GM11168 (cell line): ENCODE results near the gene PFKFB3.
"Not testable (repeated sequence)": the region's sequence is repeated elsewhere in the genome, so short reads cannot be mapped to it uniquely, and the experiment has no call there.

Experiments
- in situ Hi-C: fragments of 300-500 bp; cut with MboI; formaldehyde crosslinking; loops from one replicate; pipeline ENCODE4 v1.12.0; 2022; ENCODE audit warnings: low sequenced_read_pairs; ENCODE audit not compliant: unreplicated experiment

Gene PFKFB3

DNA sequence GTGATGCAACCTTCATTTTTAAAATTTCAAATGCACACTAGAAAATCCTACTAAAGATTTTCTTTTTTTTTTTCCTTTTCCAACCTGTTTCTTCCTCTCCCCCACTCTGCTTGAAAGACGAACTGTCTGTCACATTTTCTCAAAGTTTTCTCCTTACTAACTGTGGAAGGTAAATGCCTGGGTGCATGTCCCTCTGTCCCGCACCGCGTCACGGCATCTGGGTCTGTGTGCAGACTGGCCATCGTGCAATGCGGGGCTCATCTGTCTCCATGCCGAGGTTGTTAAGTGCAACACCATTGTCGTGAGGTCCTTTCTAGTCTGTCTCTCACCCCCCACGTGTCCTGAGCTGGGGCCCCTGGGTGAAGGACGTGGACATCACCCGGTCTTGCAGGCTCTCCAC, 28.4 kb downstream of the PFKFB3 start:
- in situ Hi-C loops, result no loop called here

DNA sequence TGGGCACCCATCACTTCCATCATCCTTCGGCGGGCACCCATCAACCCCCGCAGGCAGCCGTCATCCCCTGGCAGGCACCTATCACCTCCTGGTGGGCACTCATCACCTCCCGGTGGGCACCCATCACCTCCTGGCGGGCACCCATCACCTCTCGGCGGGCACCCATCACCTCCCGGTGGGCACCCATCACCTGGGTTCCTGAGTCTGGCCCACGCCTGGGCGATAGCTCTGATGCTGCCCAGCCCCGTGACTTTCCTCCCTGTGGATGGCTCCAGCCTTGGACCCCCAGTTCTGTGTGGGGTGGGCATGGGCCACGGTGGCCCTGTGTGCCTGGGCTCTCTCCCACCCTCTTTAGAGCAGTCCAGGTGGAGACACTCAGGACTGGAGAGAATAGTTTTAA, 29.0 kb downstream of the PFKFB3 start:
- in situ Hi-C loops, result no loop called here

- in situ Hi-C loops, result no loop called here
These were observed 29.6 kb downstream of the PFKFB3 start for GRCh38 chr10:6232225-6232807.

DNA sequence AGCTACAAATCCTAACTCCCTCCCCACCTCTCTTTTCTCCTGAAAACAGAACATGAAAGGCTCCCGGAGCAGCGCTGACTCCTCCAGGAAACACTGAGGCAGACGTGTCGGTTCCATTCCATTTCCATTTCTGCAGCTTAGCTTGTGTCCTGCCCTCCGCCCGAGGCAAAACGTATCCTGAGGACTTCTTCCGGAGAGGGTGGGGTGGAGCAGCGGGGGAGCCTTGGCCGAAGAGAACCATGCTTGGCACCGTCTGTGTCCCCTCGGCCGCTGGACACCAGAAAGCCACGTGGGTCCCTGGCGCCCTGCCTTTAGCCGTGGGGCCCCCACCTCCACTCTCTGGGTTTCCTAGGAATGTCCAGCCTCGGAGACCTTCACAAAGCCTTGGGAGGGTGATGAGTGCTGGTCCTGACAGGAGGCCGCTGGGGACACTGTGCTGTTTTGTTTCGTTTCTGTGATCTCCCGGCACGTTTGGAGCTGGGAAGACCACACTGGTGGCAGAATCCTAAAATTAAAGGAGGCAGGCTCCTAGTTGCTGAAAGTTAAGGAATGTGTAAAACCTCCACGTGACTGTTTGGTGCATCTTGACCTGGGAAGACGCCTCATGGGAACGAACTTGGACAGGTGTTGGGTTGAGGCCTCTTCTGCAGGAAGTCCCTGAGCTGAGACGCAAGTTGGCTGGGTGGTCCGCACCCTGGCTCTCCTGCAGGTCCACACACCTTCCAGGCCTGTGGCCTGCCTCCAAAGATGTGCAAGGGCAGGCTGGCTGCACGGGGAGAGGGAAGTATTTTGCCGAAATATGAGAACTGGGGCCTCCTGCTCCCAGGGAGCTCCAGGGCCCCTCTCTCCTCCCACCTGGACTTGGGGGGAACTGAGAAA, 30.4 kb downstream of the PFKFB3 start:
- in situ Hi-C loops, result no loop called here

GRCh38 chr10:6233725-6234277, 31.1 kb downstream of the PFKFB3 start:
- in situ Hi-C loops, result no loop called here

- in situ Hi-C loops, result no loop called here
These were observed 31.6 kb downstream of the PFKFB3 start for GRCh38 chr10:6234371-6234770.

DNA sequence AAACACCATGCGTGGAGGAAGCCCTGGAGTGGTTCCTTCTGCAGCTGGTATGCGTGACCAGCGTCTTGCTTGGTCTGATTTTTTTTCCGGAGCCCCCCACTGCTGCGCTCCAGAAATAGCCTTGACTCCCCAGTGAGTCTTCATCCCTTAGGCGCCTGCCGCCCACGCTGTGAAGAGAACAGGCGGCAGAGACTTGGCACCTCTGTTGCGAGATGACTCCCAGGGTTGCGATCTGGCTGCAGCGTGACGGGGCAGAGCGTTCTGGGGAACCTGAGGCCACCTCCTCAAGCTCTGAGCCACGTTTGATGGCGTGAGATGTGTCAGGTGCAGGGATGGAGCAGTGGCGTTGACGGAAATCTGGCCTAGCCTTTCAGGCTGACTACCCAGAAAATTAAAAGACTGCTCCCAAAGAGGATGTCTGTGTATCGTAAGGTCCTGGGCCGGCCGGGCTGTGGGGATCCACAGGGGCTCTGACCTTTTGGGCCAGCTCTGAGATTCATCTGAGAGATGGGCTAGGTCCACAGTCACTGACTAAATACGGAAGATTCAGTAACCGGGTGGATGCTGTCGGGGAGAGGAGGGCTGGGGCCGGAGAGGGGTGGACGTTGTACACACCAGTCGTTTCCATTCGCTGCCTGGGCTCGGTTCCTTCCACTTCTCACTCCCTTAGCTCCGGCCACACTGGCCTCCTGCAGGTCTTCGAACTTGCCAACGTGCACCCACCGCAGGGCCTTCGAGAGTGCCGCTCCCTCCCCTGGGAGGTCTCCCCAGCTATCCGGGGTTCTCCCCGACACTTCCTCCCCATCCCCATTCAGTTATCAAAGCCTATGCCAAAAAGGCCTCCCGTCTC, 33.8 kb downstream of the PFKFB3 start:
- in situ Hi-C loops, result no loop called here

DNA sequence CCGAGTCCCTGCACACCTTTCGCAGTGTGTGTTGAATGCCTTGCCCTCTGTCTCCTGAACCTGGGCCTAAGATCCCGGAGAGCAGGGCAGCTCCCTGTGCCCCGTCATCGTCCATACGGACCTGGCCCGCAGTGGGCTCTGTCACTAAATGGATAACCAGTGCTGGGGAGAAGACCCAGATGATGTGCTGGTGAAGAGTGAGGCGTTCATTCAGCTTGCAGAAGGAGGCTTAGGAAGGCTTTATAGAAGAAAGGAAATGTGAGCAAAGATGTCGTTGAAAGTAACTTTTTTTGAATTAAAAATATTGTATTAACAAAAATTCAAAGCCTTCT, 34.4 kb downstream of the PFKFB3 start:
- in situ Hi-C loops, result no loop called here

DNA sequence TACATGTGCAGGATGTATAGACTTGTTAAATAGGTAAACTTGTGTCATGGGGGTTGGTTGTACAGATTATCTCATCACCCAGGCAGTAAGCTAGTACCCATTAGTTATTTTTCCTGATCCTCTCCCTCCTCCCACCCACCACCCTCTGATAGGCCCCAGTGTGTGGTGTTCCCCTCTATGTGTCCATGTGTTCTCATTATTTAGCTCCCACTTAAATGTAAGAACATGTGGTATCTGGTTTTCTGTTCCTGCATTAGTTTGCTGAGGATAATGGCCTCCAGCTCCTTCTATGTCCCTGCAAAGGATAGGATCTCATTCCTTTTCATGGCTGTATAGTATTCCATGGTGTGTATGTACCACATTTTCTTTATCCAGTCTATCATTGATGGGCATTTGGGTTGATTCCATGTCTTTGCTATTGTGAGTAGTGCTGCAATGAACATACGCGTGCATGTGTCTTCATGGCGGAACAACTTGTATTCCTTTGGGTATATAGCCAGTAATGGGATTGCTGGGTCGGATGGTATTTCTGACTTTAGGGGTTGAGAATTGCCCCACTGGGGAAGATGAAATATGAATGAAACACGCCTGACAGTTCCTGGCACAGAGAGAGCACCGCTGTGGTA, 36.0 kb downstream of the PFKFB3 start:
- in situ Hi-C loops, result not testable (repeated sequence)

DNA sequence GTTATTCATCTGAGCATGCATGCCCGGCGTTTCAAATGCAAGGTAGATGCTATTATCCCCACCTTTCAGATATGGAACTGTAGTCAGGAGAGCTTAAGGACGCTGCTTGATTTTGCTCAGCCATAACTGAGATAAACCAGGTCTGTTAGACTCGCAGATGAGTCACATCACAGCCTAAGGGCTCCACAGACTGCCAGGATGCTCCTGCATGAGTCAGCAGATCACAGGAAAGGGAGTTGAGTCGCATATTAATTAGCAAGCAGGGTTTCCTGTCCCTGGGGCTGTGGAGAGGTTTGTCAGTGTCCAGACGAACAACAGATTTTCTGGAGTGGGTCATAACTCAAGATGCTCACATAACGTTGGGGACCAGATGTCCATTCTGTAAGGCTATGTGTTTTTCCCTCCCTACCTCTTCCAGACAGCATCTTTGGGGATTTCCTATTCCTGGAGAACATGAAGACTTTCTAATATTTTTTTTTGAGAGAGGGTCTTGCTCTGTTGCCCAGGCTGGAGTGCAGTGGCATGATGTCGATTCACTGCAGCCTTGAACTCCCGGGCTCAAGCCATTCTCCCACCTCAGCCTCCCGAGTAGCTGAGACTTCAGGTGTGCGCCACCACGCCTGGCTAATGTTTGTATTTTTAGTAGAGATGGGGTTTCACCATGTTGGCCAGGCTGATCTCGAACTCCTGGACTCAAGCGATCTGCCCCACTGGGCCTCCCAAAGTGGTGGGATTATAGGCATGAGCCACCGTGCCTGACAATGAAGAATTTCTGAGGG, 36.7 kb downstream of the PFKFB3 start:
- in situ Hi-C loops, result no loop called here

DNA sequence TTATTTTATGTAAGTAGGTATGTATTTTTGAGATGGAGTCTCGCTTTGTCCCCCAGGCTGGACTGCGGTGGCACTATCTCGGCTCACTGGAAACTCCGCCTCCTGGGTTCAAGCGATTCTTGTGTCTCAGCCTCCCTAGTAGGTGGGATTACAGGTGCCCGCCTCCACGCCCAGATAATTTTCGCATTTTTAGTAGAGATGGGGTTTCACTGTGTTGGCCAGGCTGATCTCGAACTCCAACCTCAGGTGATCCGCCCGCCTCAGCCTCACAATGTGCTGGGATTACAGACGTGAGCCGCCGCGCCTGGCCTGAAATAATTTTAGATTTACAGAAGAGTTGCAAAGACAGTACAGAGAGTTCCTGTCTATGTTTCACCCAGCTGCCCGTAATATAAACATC, 37.5 kb downstream of the PFKFB3 start:
- in situ Hi-C loops, result no loop called here

DNA sequence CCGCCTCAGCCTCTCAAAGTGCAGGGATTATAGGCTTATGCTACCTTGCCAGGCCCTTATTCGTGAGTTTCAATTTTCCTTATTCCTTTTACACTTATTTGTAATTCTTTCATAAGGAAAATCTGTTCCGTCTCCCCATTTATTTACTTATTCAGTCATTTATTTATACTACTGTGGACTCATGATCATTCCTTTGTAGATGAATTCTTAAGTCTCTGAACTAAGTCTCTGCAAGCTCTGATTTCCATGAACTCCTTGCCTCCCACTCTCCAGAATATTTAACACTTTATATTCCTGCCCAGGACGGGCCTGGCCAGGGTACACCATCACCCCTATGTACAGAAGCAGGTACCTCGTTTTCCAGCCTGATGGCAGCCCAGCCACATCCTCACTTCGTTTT, 39.4 kb downstream of the PFKFB3 start:
- in situ Hi-C loops, result no loop called here

- in situ Hi-C loops, result no loop called here
These were observed 41.8 kb downstream of the PFKFB3 start for GRCh38 chr10:6244510-6244909.

DNA sequence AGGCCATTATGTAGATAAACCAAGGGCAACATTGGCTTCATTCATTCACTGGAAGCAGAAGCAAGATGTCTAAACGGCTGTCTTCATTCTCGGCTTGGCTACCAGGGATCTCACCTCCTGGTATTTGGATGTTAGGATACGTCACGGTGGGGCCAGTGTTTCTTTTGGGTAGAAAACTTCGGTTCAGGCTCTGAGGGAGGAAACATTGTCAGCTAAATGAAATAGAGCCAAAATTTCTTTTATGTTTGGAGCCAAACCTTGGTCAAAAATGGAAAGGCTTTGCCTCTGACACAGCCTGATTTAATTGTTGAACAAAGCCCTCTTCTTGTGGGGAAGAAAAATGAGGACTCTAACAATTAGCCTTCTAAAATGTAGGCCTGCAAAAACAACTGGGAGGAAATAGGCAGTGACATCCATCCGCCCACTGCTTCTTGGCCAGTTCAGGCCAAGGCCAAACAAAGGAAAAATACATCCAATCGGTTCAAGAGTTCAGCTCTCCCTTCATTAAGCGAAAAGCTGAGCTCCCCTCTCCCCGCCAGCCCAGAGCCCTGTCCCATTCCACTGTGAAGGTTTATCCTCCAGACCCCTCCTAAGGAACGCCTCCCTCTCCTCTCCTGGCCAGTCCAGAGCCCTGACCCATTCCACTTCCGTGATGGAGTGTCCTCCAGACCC, 44.4 kb downstream of the PFKFB3 start:
- in situ Hi-C loops, result no loop called here

- in situ Hi-C loops, result not testable (repeated sequence)
These were observed 46.2 kb downstream of the PFKFB3 start for GRCh38 chr10:6248908-6249307.

DNA sequence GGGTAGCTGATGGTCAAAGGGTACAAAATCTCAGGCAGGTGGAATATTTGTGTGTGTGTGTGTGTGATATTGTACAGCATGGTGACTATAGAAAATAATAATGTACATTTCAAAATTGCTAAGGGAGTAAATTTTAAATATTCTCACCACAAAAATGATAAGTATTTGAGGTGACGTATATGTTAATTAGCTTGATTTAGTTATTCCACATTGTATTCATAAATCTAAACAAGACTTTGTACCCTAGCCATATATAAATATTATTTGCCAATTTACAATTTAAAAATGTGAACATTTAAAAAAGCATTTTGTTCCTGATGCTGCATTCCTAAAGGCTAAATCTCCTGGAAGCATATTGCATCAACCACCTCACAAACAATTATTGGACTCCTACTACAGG, 47.0 kb downstream of the PFKFB3 start:
- in situ Hi-C loops, result no loop called here

GRCh38 chr10:6250745-6251144, 48.0 kb downstream of the PFKFB3 start:
- in situ Hi-C loops, result no loop called here

DNA sequence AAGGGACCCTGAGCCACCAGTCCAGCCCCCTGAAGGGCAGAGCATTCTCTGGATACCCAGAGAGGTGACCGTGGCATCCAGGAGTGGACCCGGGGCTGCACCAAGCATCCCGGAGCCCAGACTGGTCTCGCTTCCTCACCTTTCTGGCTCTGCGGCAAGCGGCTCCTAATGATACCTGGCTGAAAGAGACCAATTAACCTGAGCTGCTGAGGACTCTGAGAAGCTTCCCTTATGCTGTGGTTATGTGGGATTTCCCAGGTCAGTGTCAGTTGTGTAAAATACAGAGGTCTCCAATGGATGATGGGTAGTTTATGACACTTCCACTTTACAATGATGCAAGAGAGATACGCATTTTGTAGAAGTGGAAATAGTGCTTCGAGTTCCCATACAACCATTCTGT, 51.5 kb downstream of the PFKFB3 start:
- in situ Hi-C loops, result no loop called here

GRCh38 chr10:6255548-6256061, 52.9 kb downstream of the PFKFB3 start:
- in situ Hi-C loops, result no loop called here
